ENCODE data around the gene PEA15. TPM values are rescaled to one million over a fixed set of nuclear protein-coding genes. Genes with fewer than 3 reads are reported as not detected.

Gene PEA15
- total and polyA plus RNA-seq, 2 experiments from 2014 or later = 368 to 638 TPM

GRCh38 chr1:160193832-160194736 is 11.1 kb upstream of the PEA15 start:
- 76 to 80% methylated on average over 9 of the region's 9 CpGs for WGBS, 2 experiments (ENCODE audit: low coverage in 1 of 2, low lambda C conversion rate in 2 of 2, missing lambda C conversion rate in 2 of 2)

GRCh38 chr1:160194737-160195059 is 10.5 kb upstream of the PEA15 start:
- in situ Hi-C loops (cut with MboI) = no loop called here
- no peaks in the 10 kb centered on the region for H3F3A ChIP-seq (ENCODE audit: insufficient read depth)
- H3K4me2 ChIP-seq (ENCODE audit: unreplicated experiment) = no peak overlapping the region
- no peak for TF ChIP-seq EZH2phosphoT487 (IDR thresholded peaks at IDR 0.05; ENCODE audit: insufficient read depth, low read depth)
- no peak for TF ChIP-seq EZH2 (IDR thresholded peaks at IDR 0.05; ENCODE audit: insufficient read depth, poor library complexity, severe bottlenecking)
- no peaks in the 10 kb centered on the region for H3K79me2 ChIP-seq (ENCODE audit: insufficient read depth)
- H2AFZ ChIP-seq = no peak overlapping the region
- WGBS, 2 experiments (ENCODE audit: low coverage in 1 of 2, low lambda C conversion rate in 2 of 2, missing lambda C conversion rate in 2 of 2) = 44 to 54% methylated on average over 2 of the region's 2 CpGs
- H3K36me3 ChIP-seq (ENCODE audit: low read depth) = no peaks in the 10 kb centered on the region
- no peaks in the 10 kb centered on the region for H3K9me3 ChIP-seq (ENCODE audit: low read depth)
- H3K9ac ChIP-seq = no peak overlapping the region
- H3K4me1 ChIP-seq (ENCODE audit: insufficient read depth) = peaks cover 9% of the 10 kb centered on the region
- H4K20me1 ChIP-seq (ENCODE audit: insufficient read depth) = no peaks in the 10 kb centered on the region
- no peaks in the 10 kb centered on the region for H3K27me3 ChIP-seq (replicated peaks; ENCODE audit: insufficient read depth)
- no peak for DNase-seq
- no peaks in the 10 kb centered on the region for H3K9me2 ChIP-seq (ENCODE audit: insufficient read depth)
- no peak overlapping the region for H3K4me3 ChIP-seq
- no peak overlapping the region for H3K27ac ChIP-seq

More at GRCh38 chr1:160193832-160194736, 11.1 kb upstream of the PEA15 start:
- no peak overlapping the region for H3K9ac ChIP-seq
- no peak for TF ChIP-seq EZH2 (IDR thresholded peaks at IDR 0.05; ENCODE audit: insufficient read depth, poor library complexity, severe bottlenecking)
- TF ChIP-seq EZH2phosphoT487 (IDR thresholded peaks at IDR 0.05; ENCODE audit: insufficient read depth, low read depth) = no peak
- H3K4me1 ChIP-seq (ENCODE audit: insufficient read depth) = peaks cover 9% of the 10 kb centered on the region
- H4K20me1 ChIP-seq (ENCODE audit: insufficient read depth) = no peaks in the 10 kb centered on the region
- H3K9me2 ChIP-seq (ENCODE audit: insufficient read depth) = no peaks in the 10 kb centered on the region
- in situ Hi-C loops (cut with MboI) = no loop called here
- H3K4me2 ChIP-seq (ENCODE audit: unreplicated experiment) = no peak overlapping the region
- no peak overlapping the region for H3K4me3 ChIP-seq
- no peak overlapping the region for H3K27ac ChIP-seq
- H3K9me3 ChIP-seq (ENCODE audit: low read depth) = no peaks in the 10 kb centered on the region
- no peaks in the 10 kb centered on the region for H3K36me3 ChIP-seq (ENCODE audit: low read depth)
- H3F3A ChIP-seq (ENCODE audit: insufficient read depth) = no peaks in the 10 kb centered on the region
- H3K27me3 ChIP-seq (replicated peaks; ENCODE audit: insufficient read depth) = no peaks in the 10 kb centered on the region
- H2AFZ ChIP-seq = no peak overlapping the region
- no peak for DNase-seq
- H3K79me2 ChIP-seq (ENCODE audit: insufficient read depth) = no peaks in the 10 kb centered on the region

GRCh38 chr1:160196143-160196542 is 9.0 kb upstream of the PEA15 start:
- TF ChIP-seq EZH2phosphoT487 (IDR thresholded peaks at IDR 0.05; ENCODE audit: insufficient read depth, low read depth) = no peak
- TF ChIP-seq EZH2 (IDR thresholded peaks at IDR 0.05; ENCODE audit: insufficient read depth, poor library complexity, severe bottlenecking) = no peak
- DNase-seq = no peak
- Histone ChIP-seq H3K4me3 (no peak overlapping the region), H3F3A (ENCODE audit: insufficient read depth) (no peaks in the 10 kb centered on the region), H3K36me3 (ENCODE audit: low read depth) (no peaks in the 10 kb centered on the region), H3K9me2 (ENCODE audit: insufficient read depth) (no peaks in the 10 kb centered on the region), H3K27me3 (replicated peaks; ENCODE audit: insufficient read depth) (no peaks in the 10 kb centered on the region), H3K9me3 (ENCODE audit: low read depth) (no peaks in the 10 kb centered on the region), H3K4me1 (ENCODE audit: insufficient read depth) (peaks cover 9% of the 10 kb centered on the region), H3K9ac (no peak overlapping the region), H2AFZ (no peak overlapping the region), H4K20me1 (ENCODE audit: insufficient read depth) (no peaks in the 10 kb centered on the region), H3K4me2 (ENCODE audit: unreplicated experiment) (no peak overlapping the region), H3K79me2 (ENCODE audit: insufficient read depth) (no peaks in the 10 kb centered on the region), H3K27ac (no peak overlapping the region)
- 72 to 81% methylated on average over 2 to 4 of the region's 4 CpGs for WGBS, 2 experiments (ENCODE audit: low coverage in 1 of 2, low lambda C conversion rate in 2 of 2, missing lambda C conversion rate in 2 of 2)
- in situ Hi-C loops (cut with MboI) = no loop called here

DNA sequence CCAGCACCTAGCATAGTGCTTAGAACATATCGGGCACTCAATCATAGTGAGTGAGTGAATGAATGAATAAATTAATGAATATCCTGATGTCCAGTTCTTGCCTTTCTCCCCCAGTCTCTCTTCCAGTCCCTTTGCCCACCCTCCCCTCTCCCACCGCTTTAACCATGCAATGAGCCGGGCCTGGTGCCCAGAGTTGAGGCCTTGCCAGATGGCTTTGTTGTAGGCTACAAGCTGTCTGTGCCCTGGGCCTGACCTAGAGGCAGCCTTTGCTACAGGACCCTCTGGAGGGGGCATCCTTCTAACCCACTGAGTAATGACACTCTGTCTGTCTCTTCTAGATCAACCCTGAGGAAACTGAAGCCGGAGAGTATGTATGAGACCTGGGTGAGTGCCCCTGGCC is 8.0 kb upstream of the PEA15 start:
- Histone ChIP-seq H3F3A (ENCODE audit: insufficient read depth) (no peaks in the 10 kb centered on the region), H2AFZ (no peak overlapping the region), H3K36me3 (ENCODE audit: low read depth) (no peaks in the 10 kb centered on the region), H3K9ac (no peak overlapping the region), H3K9me2 (ENCODE audit: insufficient read depth) (no peaks in the 10 kb centered on the region), H3K27me3 (replicated peaks; ENCODE audit: insufficient read depth) (no peaks in the 10 kb centered on the region), H4K20me1 (ENCODE audit: insufficient read depth) (no peaks in the 10 kb centered on the region), H3K4me2 (ENCODE audit: unreplicated experiment) (no peak overlapping the region), H3K4me3 (no peak overlapping the region), H3K9me3 (ENCODE audit: low read depth) (no peaks in the 10 kb centered on the region), H3K4me1 (ENCODE audit: insufficient read depth) (peaks cover 8% of the 10 kb centered on the region), H3K79me2 (ENCODE audit: insufficient read depth) (no peaks in the 10 kb centered on the region), H3K27ac (no peak overlapping the region)
- TF ChIP-seq EZH2 (IDR thresholded peaks at IDR 0.05; ENCODE audit: insufficient read depth, poor library complexity, severe bottlenecking) (no peak), EZH2phosphoT487 (IDR thresholded peaks at IDR 0.05; ENCODE audit: insufficient read depth, low read depth) (no peak)
- in situ Hi-C loops (cut with MboI) = no loop called here
- 88 to 92% methylated on average over 4 of the region's 4 CpGs for WGBS, 2 experiments (ENCODE audit: low coverage in 1 of 2, low lambda C conversion rate in 2 of 2, missing lambda C conversion rate in 2 of 2)
- DNase-seq = no peak

Data from GM23248 (cell line).